Measurements from ENCODE around the gene AAK1.
"Not testable (repeated sequence)": the region's sequence is repeated elsewhere in the genome, so short reads cannot be mapped to it uniquely, and the experiment has no call there.

The AAK1 gene

DNA sequence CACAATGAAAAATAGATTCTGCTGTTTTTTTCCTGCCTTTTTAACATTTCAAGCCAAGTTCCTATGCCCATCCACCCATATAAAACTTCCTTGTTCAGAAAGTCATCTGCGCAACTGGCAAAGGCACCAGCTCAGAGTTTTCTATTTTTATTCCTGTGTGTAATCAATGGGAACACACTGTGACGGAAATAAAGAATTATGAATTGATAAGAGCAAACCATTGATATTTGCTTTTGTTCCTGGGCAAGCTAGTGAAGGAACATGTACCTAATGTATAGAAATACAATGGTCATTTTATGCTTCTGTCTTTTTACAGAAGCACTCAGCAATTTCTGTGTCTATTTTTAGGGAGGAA is 30.8 kb upstream of the AAK1 start:
- in situ Hi-C loops (cut with MboI; ENCODE audit: low pct_unique_long_range_greater_than_20kb, low sequenced_read_pairs, unreplicated experiment): no loop called here
- DNase-seq (ENCODE audit: low spot score): no peak
- TF ChIP-seq, protein P1, sequence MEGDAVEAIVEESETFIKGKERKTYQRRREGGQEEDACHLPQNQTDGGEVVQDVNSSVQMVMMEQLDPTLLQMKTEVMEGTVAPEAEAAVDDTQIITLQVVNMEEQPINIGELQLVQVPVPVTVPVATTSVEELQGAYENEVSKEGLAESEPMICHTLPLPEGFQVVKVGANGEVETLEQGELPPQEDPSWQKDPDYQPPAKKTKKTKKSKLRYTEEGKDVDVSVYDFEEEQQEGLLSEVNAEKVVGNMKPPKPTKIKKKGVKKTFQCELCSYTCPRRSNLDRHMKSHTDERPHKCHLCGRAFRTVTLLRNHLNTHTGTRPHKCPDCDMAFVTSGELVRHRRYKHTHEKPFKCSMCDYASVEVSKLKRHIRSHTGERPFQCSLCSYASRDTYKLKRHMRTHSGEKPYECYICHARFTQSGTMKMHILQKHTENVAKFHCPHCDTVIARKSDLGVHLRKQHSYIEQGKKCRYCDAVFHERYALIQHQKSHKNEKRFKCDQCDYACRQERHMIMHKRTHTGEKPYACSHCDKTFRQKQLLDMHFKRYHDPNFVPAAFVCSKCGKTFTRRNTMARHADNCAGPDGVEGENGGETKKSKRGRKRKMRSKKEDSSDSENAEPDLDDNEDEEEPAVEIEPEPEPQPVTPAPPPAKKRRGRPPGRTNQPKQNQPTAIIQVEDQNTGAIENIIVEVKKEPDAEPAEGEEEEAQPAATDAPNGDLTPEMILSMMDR (IDR thresholded peaks at IDR 0.05; ENCODE audit: extremely low read depth, insufficient read depth, missing control alignments): no peak

DNA sequence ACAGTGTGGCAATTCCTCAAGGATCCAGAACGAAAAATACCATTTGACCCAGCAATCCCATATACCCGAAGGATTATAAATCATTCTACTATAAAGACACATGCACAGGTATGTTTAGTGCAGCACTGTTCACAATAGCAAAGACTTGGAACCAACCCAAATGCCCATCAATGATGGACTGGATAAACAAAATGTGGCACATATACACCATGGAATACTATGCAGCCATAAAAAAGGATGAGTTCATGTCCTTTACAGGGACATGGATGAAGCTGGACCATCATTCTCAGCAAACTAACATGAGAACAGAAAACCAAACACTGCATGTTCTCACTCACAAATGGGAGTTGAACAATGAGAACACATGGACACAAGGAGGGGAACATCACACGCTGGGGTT is 29.6 kb upstream of the AAK1 start:
- DNase-seq (ENCODE audit: low spot score); in situ Hi-C loops (cut with MboI; ENCODE audit: low pct_unique_long_range_greater_than_20kb, low sequenced_read_pairs, unreplicated experiment): not testable (repeated sequence)

DNA sequence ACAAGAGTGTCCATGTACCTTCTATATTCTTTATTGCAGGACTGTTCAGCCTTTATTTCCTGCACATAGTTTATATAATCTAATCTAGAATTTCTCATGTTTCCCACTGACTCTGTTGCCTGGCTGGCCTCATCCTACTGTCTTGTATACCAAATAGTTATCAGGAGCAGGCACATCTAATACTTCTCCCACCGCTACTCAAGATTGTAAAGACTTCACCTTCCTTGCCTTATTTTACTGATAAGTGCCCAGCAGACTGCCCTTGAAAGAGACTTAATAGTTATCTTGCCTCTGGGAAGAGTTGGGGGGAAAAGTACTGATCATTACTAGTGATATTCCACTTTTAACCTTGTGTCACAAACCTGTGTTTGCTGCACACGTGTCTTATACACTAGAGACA is 26.1 kb upstream of the AAK1 start:
- TF ChIP-seq, protein P1 (IDR thresholded peaks at IDR 0.05; ENCODE audit: extremely low read depth, insufficient read depth, missing control alignments): no peak
- no peak for DNase-seq (ENCODE audit: low spot score)
- in situ Hi-C loops (cut with MboI; ENCODE audit: low pct_unique_long_range_greater_than_20kb, low sequenced_read_pairs, unreplicated experiment): no loop called here

DNA sequence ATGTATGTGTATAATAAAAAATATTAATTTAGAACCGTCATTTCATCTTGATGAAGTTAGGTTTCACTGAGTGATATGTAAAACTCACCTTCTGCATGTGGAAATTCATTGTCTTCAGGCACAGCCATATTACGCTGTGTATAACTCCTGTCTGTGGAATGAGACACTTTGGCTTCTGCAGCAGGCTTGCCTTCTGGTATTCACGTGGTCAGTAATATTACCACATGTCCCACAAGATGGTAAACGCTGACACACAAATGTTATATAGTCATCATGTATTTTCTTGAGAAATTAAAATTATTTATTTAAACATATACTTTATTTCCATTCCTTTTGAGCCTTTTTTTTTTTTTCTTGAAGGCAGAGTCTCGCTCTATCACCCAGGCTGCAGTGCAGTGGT is 25.1 kb upstream of the AAK1 start:
- TF ChIP-seq, protein P1 (IDR thresholded peaks at IDR 0.05; ENCODE audit: extremely low read depth, insufficient read depth, missing control alignments): no peak
- in situ Hi-C loops (cut with MboI; ENCODE audit: low pct_unique_long_range_greater_than_20kb, low sequenced_read_pairs, unreplicated experiment): no loop called here
- no peak for DNase-seq (ENCODE audit: low spot score)

DNA sequence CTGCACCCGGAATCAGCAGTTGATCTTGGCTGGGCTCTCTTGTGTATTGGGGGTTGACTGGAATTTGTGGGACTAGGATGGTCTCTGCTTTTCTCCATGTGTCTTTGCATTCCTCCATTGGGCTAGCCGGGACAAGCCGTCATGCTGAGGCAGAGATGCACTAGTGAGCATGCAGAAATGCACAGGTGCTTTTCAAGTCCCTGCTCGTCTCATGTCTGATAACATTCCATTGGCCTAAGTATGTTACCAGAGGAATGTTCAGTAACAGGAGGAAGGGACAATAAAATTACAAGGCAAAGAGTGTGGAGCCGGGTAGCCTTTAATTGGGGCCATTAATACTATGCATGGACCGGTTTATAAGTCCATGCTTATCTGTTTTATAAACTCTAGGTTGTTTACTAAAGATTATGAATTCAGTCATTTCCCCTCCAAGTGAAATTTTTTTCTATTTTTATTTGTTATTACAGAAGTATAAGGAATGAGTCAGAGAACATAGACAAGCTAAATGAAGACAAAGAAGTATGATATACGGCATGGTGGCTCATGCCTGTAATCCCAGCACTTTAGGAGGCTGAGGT is 24.4 kb upstream of the AAK1 start:
- TF ChIP-seq, protein P1 (IDR thresholded peaks at IDR 0.05; ENCODE audit: extremely low read depth, insufficient read depth, missing control alignments): no peak
- no peak for DNase-seq (ENCODE audit: low spot score)
- in situ Hi-C loops (cut with MboI; ENCODE audit: low pct_unique_long_range_greater_than_20kb, low sequenced_read_pairs, unreplicated experiment): no loop called here

DNA sequence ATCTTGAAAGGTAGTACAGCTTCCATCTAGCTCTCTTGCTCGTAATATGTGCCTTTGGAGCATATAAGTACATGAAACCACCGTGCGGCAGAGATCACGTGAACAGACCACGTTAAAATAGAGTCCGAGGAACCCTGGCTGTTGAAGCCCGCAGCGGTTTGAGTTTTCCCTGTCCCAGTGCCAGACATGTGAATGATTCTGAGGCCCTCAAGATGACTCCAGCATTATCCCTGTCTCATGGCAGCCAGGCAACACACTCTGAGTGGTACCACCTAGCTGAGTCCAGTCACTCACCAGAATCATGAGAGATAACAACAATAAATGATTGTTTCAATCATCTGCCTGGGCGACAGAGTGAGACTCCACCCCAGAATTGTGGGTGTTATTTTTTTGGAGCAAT is 21.6 kb upstream of the AAK1 start:
- no peak for DNase-seq (ENCODE audit: low spot score)
- TF ChIP-seq, protein P1 (IDR thresholded peaks at IDR 0.05; ENCODE audit: extremely low read depth, insufficient read depth, missing control alignments): no peak
- in situ Hi-C loops (cut with MboI; ENCODE audit: low pct_unique_long_range_greater_than_20kb, low sequenced_read_pairs, unreplicated experiment): no loop called here

DNA sequence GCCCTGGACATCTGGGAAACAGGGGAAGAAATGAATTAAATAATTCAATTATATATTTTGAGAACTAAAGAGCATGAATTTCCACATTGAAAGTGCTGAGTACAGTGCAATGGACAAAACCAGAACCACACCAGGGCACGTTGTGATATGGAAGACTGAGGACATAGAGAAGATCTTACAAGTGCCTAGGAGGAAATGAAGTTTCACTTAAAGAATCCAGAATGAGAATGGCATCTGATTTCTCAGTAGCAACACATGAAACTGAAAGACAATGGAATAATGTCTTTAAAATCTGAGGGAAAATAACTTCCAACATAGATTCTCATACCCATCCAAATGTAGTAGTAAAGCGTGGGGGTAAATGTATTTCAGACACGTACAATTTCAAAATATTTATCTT is 20.3 kb upstream of the AAK1 start:
- TF ChIP-seq, protein P1 (IDR thresholded peaks at IDR 0.05; ENCODE audit: extremely low read depth, insufficient read depth, missing control alignments): no peak
- in situ Hi-C loops (cut with MboI; ENCODE audit: low pct_unique_long_range_greater_than_20kb, low sequenced_read_pairs, unreplicated experiment): no loop called here
- DNase-seq (ENCODE audit: low spot score): no peak

DNA sequence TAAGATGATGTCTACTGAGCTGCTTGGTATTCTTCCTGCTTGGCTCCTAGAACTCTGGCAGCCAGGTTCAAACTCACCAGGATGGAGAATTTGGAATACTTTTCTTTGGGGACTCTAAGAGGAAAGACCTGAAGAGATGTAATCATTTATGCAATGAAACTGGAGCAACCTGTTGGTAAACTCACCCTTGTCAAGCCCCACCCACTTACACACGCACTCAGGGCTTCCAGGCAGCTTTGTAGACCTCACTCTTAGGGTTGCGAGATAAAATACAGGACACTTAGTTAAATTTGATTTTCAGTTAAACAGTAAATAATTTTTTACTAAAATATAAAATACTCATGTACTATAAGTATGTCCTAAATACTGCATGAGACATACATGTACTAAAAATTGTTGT is 19.0 kb upstream of the AAK1 start:
- DNase-seq (ENCODE audit: low spot score); in situ Hi-C loops (cut with MboI; ENCODE audit: low pct_unique_long_range_greater_than_20kb, low sequenced_read_pairs, unreplicated experiment): not testable (repeated sequence)
